WTC11 (cell line): ENCODE data around the gene UBAP2.

Source experiments
- ATF3 ChIP-seq: sonication (generic); formaldehyde crosslinking; conservative IDR thresholded peaks from 2 replicates; pipeline ENCODE4 v1.8.1; 2022; ENCODE audit warnings: mild to moderate bottlenecking, missing genetic modification reagents
- CBFB ChIP-seq: sonication (generic); formaldehyde crosslinking; IDR thresholded peaks from 2 replicates; pipeline ENCODE4 v1.8.1; 2022; ENCODE audit warnings: mild to moderate bottlenecking, low read depth, missing genetic modification reagents
- CREB1 ChIP-seq: sonication (generic); formaldehyde crosslinking; IDR thresholded peaks from 2 replicates; pipeline ENCODE4 v1.8.0; 2023; ENCODE audit warnings: mild to moderate bottlenecking, missing genetic modification reagents
- CREM ChIP-seq: sonication (generic); formaldehyde crosslinking; IDR thresholded peaks from 2 replicates; pipeline ENCODE4 v1.8.1; 2022; ENCODE audit warnings: mild to moderate bottlenecking, missing genetic modification reagents, moderate library complexity
- CTCF ChIP-seq: fragments of 200-600 bp; IDR thresholded peaks from 2 replicates; pipeline ENCODE4 v1.8.0; 2022; ENCODE audit warnings: antibody characterized with exemption
- IRF2 ChIP-seq: sonication (generic); formaldehyde crosslinking; IDR thresholded peaks from 2 replicates; pipeline ENCODE4 v1.8.0; 2022; ENCODE audit warnings: low read depth, missing genetic modification reagents, borderline replicate concordance
- MAX ChIP-seq: sonication (generic); formaldehyde crosslinking; IDR thresholded peaks from 2 replicates; pipeline ENCODE4 v1.8.0; 2022; ENCODE audit warnings: mild to moderate bottlenecking, missing genetic modification reagents
- MYBL2 ChIP-seq: sonication (generic); formaldehyde crosslinking; IDR thresholded peaks from 2 replicates; pipeline ENCODE4 v1.8.1; 2023; ENCODE audit warnings: mild to moderate bottlenecking, moderate library complexity, missing genetic modification reagents
- PREB ChIP-seq: sonication (generic); formaldehyde crosslinking; IDR thresholded peaks from 2 replicates; pipeline ENCODE4 v1.8.1; 2022; ENCODE audit warnings: mild to moderate bottlenecking, missing genetic modification reagents, moderate library complexity, borderline replicate concordance
- TEAD1 ChIP-seq: sonication (generic); formaldehyde crosslinking; IDR thresholded peaks from 2 replicates; pipeline ENCODE4 v1.8.0; 2022; ENCODE audit warnings: mild to moderate bottlenecking, missing genetic modification reagents
- TEAD4 ChIP-seq: sonication (generic); formaldehyde crosslinking; IDR thresholded peaks from 2 replicates; pipeline ENCODE4 v1.8.0; 2022; ENCODE audit warnings: mild to moderate bottlenecking, missing genetic modification reagents
- TP53 ChIP-seq: sonication (generic); formaldehyde crosslinking; IDR thresholded peaks from 2 replicates; pipeline ENCODE4 v1.8.1; 2023; ENCODE audit warnings: mild to moderate bottlenecking, missing genetic modification reagents
- ZNF121 ChIP-seq: sonication (generic); formaldehyde crosslinking; IDR thresholded peaks from 2 replicates; pipeline ENCODE4 v1.8.0; 2023; ENCODE audit warnings: missing genetic modification reagents
- ZNF232 ChIP-seq: sonication (generic); formaldehyde crosslinking; IDR thresholded peaks from 2 replicates; pipeline ENCODE4 v1.8.0; 2022; ENCODE audit warnings: mild to moderate bottlenecking, missing genetic modification reagents

GRCh38 chr9:33877727-33878489 lies 170.8 kb downstream of the UBAP2 start:
- no peak for TF ChIP-seq TEAD4 (CRISPR knock-in tag)
- TF ChIP-seq CTCF: no peak
- no peak for TF ChIP-seq ATF3 (CRISPR knock-in tag)
- no peak for TF ChIP-seq TEAD1
- no peak for TF ChIP-seq MYBL2 (CRISPR knock-in tag)
- no peak for TF ChIP-seq ZNF232 (CRISPR knock-in tag)
- TF ChIP-seq MAX (CRISPR knock-in tag): no peak
- TF ChIP-seq CBFB: no peak
- no peak for TF ChIP-seq ZNF121 (CRISPR knock-in tag)
- no peak for TF ChIP-seq CREB1
- no peak for TF ChIP-seq CREM
- no peak for TF ChIP-seq TP53
- TF ChIP-seq IRF2 (CRISPR knock-in tag): no peak
- no peak for TF ChIP-seq PREB
